ENCODE data around the gene RP9.

RP9 gene

GRCh38 chr7:33048257-33048656 lies 60.9 kb downstream of the RP9 start (continued):
- TF ChIP-seq PRDM2 (tag by site-specific recombination; IDR thresholded peaks at IDR 0.05; ENCODE audit: borderline replicate concordance) = no peak

- Histone ChIP-seq H3K9me3 (ENCODE audit: control insufficient read depth, insufficient read depth, low read depth, low read length) (no peaks in the 10 kb centered on the region), H3K27ac (ENCODE audit: extremely low read depth, low read depth, low read length) (no peak overlapping the region), H3K36me3 (ENCODE audit: control insufficient read depth in 2 of 2, insufficient read depth in 1 of 2, low read length in 2 of 2) (no peaks in the 10 kb centered on the region; a peak in 1 of 3 replicates), H3K4me1 (ENCODE audit: control insufficient read depth, insufficient read depth, low read length) (peaks cover 28% of the 10 kb centered on the region), H3K4me3 (ENCODE audit: low read depth, low read length) (no peak overlapping the region)
- POLR2A ChIA-PET = no interaction called here
- TF ChIP-seq ZNF2 (tag by site-specific recombination; IDR thresholded peaks at IDR 0.05) (no peak), PRDM6 (tag by site-specific recombination; IDR thresholded peaks at IDR 0.05) (peak; percentile 67), ZNF629 (tag by site-specific recombination; IDR thresholded peaks at IDR 0.05) (no peak), OSR2 (tag by site-specific recombination; IDR thresholded peaks at IDR 0.05) (no peak), KLF1 (tag by site-specific recombination; IDR thresholded peaks at IDR 0.05) (no peak)
- CTCF ChIA-PET = no interaction called here
Measured at GRCh38 chr7:33044986-33045385, 64.2 kb downstream of the RP9 start.

All from HEK293 (cell line).